ENCODE results near the gene ELAC2.
"Not testable (repeated sequence)": the region's sequence is repeated elsewhere in the genome, so short reads cannot be mapped to it uniquely, and the experiment has no call there.

DNA sequence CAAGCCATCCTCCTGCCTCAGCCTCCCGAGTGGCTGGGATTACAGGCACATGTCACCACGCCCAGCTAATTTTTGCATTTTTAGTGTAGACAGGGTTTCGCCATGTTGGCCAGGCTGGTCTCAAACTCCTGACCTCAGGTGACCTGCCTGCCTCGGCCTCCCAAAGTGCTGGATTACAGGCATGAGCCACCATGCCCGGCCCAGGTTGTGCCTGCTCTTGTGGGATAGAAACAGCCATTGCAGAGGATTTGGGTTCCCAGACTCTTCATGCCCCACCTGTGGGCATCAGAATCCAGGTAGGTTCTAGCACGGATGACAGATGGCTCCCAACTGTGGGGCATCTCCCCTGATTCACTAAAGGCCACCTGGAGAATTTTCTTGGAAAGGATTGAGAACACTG lies 39.0 kb downstream of the ELAC2 start:
- TF ChIP-seq ZNF274 (IDR thresholded peaks at IDR 0.05; ENCODE audit: low read depth, low read length); SUZ12 (IDR thresholded peaks at IDR 0.05; ENCODE audit: extremely low read depth, insufficient read depth, insufficient read length): not testable (repeated sequence)

All from NT2/D1 (cell line).